Raji (cell line): ENCODE measurements around the gene STARD8.

Experiments used
- POLR2A ChIP-seq: IDR thresholded peaks from 2 replicates; pipeline ENCODE4 v1.6.1; 2011; ENCODE audit warnings: low read depth, low read length, control low read depth; ENCODE audit not compliant: insufficient read depth

Gene STARD8

GRCh38 chrX:68751372-68751771, 103.9 kb downstream of the STARD8 start:
- TF ChIP-seq POLR2A: no peak

DNA sequence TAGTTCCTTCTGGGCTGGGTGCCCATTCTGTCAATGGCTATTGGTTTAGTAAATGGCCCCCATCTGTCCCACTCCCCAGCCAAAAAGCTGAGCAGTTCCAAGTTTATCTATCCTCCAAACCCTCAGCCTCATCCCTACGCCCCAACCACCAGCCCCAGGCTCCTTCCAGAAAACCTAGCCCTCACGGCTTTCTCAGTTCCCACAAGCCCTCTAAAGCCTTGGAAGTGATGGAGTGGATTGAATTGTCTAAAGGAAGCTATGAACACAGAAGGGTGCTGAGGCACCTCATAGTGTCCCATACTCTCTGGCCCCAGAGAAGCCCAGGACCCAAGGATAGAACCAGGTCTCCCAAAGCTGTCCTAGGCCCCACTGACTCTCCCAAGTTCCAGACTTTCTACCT, 105.8 kb downstream of the STARD8 start:
- no peak for TF ChIP-seq POLR2A

DNA sequence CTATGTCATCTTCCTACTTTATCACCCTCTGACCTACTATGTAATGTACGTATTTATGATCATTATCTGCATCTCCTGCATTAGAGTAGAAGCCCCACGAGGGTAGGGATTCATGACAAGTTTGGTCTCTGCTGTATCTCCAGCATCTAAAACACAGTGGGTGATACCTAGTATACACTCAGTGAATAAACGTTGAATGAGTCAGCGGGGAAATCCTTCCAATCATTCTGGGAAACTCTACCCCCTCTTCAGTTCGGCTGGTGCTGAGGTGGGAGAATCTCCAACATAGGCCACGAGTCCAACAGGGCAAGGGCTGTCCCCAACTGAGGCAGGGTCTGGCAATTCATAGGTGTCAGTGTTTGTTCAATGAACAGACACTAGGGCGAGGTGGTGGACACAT, 106.9 kb downstream of the STARD8 start:
- TF ChIP-seq POLR2A: no peak

GRCh38 chrX:68755616-68756125, 108.2 kb downstream of the STARD8 start:
- no peak for TF ChIP-seq POLR2A

DNA sequence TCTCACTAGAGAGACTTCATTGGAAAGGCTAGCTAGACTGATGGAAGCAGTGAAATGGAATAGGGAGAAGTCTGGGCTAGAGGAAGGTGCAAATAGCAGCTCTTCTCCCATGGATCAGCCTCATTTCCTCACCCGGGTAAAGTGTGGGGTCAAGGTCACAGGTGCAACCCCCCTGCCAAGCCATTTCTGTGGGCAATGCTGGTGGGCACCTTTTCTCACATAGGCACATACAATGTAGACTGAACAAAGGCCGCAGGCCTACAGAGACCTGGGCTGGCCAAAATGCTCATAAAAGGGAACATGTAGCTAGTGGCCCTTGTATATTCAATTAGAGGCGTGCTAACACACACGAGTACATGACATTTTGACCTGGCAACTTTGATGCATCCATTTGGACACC, 109.9 kb downstream of the STARD8 start:
- no peak for TF ChIP-seq POLR2A

DNA sequence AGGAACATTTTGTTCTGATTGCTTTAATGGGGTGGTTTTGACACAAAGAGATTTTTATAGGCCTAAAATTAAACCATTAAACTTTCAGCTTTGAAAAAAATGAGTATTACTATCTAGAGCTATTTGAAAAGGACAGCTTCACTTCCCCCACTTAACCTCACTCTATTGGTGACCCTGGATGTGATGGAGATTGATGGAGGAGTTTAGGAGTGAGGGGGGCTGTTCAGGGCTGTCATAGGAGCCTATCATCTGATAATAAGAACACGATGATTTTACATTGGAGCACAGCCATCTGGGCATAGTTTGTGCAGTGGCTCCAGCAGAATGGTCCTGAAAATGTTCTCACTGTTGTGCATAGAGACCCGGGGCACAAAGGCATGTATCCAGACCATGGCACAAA, 110.3 kb downstream of the STARD8 start:
- no peak for TF ChIP-seq POLR2A

GRCh38 chrX:68758671-68759070, 111.2 kb downstream of the STARD8 start:
- TF ChIP-seq POLR2A: no peak

- no peak for TF ChIP-seq POLR2A
Measured at GRCh38 chrX:68761086-68761485, 113.6 kb downstream of the STARD8 start.

- no peak for TF ChIP-seq POLR2A
Measured at GRCh38 chrX:68762766-68763165, 115.3 kb downstream of the STARD8 start.

DNA sequence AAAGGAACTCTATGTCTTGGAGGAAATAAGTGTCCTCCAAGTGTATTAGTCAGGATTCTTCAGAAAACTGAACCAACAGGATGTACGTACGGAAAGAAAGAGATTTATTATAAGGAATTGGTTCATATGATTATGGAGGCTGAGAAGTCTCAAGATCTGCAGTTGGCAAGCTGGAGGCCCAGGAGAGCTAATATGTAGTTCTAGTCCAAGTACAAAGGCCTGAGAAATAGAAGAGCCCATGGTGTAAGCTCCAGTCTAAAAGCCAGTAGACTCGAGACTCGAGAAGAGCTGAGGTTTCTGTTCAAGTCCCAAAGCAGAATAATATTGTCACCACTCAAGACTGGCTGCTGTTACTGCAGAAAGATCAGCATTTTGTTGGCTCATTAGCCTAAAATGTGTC, 116.0 kb downstream of the STARD8 start:
- TF ChIP-seq POLR2A: no peak
